Measurements from ENCODE around the gene EIF5B.
"Not testable (repeated sequence)": the region's sequence is repeated elsewhere in the genome, so short reads cannot be mapped to it uniquely, and the experiment has no call there.

Gene EIF5B

DNA sequence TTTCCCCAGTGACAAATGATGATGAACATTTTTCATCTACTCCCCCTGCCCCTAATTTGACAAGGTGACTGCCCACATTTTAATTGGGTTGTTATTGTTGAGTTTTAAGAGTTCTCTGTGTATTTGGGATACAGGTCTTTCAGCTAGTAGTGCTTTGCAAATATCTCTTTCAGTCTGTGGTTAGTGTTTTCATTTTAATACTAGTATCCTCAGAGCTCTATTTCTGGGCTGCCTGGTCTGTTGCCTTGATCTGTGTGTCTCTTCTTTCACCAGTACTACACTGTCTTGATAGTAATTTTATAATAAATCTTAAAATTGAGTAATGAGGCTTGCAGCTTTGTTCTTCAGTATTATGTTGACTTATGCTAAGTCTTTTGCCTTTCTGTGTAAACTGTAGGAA, 19.7 kb downstream of the EIF5B start:
- no peak for DNase-seq (ENCODE audit: low read depth in 2 of 3, low spot score in 2 of 3)

- DNase-seq (ENCODE audit: low read depth in 2 of 3, low spot score in 2 of 3): no peak
These were observed 28.5 kb downstream of the EIF5B start for GRCh38 chr2:99365661-99366060.

GRCh38 chr2:99368854-99369253, 31.7 kb downstream of the EIF5B start:
- not testable (repeated sequence) for DNase-seq (ENCODE audit: low read depth in 2 of 3, low spot score in 2 of 3)

GRCh38 chr2:99373144-99373543, 36.0 kb downstream of the EIF5B start:
- no peak for DNase-seq (ENCODE audit: low read depth in 2 of 3, low spot score in 2 of 3)

DNA sequence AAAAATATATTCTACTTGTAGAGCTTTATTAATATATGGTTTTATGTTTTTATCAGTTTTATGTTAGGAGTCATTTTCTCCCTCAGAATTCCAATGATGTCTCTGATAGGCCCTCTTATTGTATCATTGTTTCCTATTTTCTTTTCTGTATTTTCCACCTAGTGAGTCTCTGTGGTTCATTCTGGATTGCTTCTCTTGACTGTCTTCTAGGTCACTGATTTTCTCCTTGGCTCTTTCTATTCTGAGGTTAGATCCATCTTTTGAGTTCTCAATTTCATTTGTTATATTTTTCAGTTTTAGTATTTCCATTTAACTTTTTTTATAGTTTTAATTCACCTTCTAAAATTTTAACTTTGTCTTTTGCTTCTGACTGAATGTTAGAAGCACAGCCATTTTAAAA, 37.6 kb downstream of the EIF5B start:
- no peak for DNase-seq (ENCODE audit: low read depth in 2 of 3, low spot score in 2 of 3)

DNA sequence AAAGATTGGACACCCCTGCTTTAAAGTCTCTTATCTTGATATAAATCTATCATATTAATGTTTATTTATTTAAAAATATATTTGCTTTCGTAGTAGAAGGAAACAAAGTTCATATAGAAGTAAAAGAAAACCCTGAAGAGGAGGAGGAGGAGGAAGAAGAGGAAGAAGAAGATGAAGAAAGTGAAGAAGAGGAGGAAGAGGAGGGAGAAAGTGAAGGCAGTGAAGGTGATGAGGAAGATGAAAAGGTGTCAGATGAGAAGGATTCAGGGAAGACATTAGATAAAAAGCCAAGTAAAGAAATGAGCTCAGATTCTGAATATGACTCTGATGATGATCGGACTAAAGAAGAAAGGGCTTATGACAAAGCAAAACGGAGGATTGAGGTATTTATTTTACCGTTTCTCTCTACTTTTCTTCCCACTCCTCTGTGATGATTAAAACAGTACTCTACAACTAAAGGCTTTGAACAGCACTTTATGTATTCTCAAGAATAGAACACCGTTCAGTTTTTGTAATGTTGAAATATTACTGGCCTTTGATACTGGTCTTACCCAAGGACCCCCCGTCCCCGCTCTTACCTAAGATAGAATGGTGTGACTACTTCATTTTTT, 39.2 kb downstream of the EIF5B start:
- no peak for DNase-seq (ENCODE audit: low read depth in 2 of 3, low spot score in 2 of 3)

DNA sequence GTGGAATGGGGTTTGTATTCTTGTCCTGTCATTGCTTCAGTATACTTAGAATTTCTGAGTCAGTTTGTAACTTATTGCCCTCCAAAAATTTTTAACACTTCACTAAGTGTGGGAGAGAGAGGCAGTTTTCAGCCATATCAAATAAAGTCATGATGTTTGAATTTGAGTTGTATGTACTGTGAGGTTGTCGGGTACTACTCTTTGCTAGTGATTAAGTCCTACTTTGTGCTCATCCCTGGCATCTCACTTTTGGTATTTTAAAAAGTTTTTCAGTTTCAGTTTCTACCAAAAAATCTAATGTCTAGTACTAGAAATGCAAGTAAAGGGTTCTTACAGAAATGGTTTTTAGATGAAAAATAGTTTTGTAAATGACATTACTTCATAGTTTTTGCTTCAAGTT, 40.7 kb downstream of the EIF5B start:
- no peak for DNase-seq (ENCODE audit: low read depth in 2 of 3, low spot score in 2 of 3)

- DNase-seq (ENCODE audit: low read depth in 2 of 3, low spot score in 2 of 3): no peak
These were observed 43.3 kb downstream of the EIF5B start for GRCh38 chr2:99380376-99381010.

- no peak for DNase-seq (ENCODE audit: low read depth in 2 of 3, low spot score in 2 of 3)
These were observed 45.0 kb downstream of the EIF5B start for GRCh38 chr2:99382143-99382542.

DNA sequence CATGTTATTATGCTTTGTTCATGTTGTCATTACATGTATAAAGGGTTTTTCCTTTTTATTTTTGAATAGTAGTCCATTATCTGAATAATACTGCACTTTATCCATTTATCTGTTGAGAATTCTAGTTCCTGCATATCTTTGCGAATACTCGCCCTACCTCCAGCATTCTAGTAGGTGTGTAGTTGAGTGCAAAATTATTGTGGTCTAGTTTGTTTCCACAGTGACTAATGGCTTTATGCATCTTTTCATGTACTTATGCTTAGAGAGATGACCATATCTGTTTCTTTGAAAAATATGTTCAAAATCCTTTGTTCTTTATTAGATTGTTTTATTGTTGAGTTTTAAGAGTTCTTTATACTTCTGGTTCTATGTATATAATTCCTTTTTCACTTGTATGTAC, 48.8 kb downstream of the EIF5B start:
- DNase-seq (ENCODE audit: low read depth in 2 of 3, low spot score in 2 of 3): no peak

DNA sequence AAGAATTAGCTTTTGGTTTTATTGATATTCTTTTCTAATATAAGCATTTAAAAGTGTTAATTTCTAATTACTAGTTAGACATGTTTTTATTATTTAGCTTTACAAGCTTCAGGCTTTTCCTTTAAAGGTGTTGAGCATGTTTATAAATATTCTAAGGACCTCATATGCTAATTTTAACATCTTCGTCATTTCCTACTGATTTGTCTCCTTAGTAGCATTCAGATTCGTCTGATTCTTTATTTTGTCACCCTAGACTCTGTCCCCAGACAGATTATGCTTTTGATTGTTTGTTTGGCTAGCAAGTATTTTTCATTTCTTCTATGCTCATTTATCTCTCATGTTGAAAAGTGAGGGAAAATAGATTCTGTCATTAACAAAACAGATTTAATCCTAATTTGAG, 51.7 kb downstream of the EIF5B start:
- DNase-seq (ENCODE audit: low read depth in 2 of 3, low spot score in 2 of 3): no peak

- DNase-seq (ENCODE audit: low read depth in 2 of 3, low spot score in 2 of 3): no peak
These were observed 52.2 kb downstream of the EIF5B start for GRCh38 chr2:99389371-99389770.

GRCh38 chr2:99389946-99390345, 52.8 kb downstream of the EIF5B start:
- no peak for DNase-seq (ENCODE audit: low read depth in 2 of 3, low spot score in 2 of 3)

DNA sequence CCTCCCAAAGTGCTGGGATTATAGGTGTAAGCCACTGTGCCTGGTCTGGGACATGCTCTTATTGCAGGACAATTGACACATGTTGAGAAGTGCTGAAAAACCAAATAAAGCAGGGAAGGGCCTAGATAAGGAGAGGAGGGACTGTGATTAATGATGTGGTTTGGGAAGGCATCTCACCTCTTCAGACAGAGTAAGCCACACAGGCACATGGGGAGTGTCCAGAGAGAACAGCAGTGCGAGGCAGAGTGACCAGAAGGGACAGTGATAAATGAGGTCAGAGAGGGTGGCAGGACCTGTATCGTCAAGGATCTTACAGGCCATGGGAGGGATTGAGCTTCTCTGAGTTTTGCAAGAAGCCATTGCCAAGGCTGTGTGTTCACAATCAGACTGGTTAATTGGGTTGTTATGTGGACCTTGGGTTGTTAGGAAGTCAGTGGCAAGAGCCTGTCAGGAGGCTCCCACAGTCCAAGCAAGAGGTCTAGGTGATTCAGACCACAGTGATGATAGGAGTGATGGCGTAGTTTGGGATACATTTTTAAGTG, 58.5 kb downstream of the EIF5B start:
- DNase-seq (ENCODE audit: low read depth in 2 of 3, low spot score in 2 of 3): no peak

DNA sequence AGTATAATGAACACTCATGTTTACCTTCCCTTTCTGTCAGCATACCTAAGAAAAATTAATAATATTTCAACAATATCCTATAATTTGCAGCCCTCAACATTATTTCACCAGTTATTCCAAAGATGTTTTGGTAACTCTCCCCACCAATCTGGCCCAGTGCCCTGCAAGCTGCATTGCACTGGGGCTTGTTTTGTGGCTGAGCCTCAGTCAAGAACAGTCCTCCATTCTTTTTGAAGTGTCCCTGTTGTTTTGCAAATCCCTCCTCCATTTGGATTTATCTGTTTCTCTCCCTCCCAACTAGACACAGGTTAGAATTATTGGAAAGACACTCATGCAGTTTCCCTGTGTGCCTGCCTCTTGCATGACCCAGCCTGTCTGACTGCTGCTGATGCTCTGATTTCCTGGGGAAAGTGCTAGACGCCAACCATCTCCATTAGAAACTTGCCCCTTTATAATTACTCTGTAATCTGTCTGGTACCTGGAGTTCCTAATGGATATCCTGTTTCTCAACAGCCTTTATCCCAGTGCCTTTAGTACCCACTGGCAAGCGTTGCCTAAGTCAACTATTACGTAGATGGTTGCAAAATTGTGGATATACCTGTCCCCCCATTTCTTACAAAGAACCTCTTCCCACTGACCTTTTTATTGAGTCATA, 60.2 kb downstream of the EIF5B start:
- DNase-seq (ENCODE audit: low read depth in 2 of 3, low spot score in 2 of 3): no peak

DNA sequence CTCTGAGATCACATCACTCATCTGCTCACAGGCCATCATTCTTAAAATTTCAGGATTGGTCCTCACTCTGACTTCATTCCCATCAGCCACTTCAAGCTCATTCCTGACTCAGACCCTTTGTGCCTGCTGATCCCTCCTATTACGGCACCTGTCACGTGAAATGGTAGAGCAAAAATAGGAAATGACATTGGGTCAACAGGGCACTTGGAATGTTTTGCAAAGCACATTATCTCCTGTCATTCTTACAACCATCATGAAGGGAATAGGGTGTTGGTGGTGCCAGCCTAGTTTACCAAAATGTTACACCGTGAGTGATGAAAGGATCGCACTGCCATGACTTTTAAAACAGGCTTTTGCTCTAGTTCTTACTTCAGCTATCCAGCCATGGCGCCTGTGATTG, 61.1 kb downstream of the EIF5B start:
- no peak for DNase-seq (ENCODE audit: low read depth in 2 of 3, low spot score in 2 of 3)

GRCh38 chr2:99399063-99399462, 61.9 kb downstream of the EIF5B start:
- DNase-seq (ENCODE audit: low read depth in 2 of 3, low spot score in 2 of 3): no peak

DNA sequence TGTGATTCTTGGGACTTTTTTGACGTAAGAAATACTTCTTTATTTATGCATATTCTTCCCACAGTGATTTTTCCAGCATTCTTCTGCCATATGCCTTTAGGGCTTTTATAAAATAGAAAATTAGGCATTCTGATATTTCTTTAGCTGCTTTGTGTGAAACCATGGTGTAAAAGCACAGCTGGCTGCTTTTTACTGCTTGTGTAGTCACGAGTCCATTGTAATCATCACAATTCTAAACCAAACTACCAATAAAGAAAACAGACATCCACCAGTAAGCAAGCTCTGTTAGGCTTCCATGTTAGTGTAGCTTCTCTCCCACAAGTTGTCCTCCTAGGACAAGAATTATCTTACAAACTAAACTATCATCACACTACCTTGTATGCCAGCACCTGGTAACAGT, 62.6 kb downstream of the EIF5B start:
- DNase-seq (ENCODE audit: low read depth in 2 of 3, low spot score in 2 of 3): no peak

- no peak for DNase-seq (ENCODE audit: low read depth in 2 of 3, low spot score in 2 of 3)
These were observed 64.7 kb downstream of the EIF5B start for GRCh38 chr2:99401841-99402240.

- DNase-seq (ENCODE audit: low read depth in 2 of 3, low spot score in 2 of 3): no peak
These were observed 65.9 kb downstream of the EIF5B start for GRCh38 chr2:99403084-99403483.

- DNase-seq (ENCODE audit: low read depth in 2 of 3, low spot score in 2 of 3): no peak
These were observed 66.3 kb downstream of the EIF5B start for GRCh38 chr2:99403524-99403923.

DNA sequence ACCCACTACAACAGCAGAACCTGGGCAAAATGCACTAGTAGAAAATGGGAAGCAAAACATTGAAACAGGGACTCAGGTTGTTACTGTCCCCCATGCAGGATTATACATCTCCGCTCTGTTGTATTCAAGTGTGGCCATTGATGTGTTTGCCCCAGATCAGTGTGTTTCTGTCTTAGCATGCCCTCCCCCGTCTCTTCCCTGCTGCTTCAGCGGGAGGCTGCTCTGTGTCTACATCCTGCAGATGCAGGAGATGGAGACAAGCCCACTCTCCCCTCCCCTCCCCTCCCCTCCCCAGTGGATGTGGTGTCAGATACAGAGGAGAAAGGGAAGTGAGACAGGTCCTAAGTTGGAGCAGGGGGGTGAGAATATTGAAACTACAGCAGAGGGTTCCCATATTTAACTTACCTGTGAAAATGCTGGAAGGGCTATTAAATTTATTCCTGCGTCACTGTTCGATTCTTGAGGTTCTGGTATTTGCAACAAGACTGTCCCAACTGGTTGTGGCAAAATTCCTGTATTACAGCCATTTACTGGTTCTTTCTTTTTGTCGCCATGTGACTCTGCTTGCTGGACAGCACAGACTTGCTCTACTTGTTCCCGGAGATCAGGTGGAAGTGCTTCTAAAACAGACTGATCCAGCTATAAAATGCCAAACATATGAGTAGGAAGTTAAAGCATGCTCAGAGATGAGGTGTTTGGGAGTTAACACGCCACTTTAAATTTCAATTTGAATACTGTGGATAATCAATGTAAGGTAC, 67.0 kb downstream of the EIF5B start:
- DNase-seq (ENCODE audit: low read depth in 2 of 3, low spot score in 2 of 3): no peak
